ENCODE data around the gene SLF2.

The SLF2 gene

GRCh38 chr10:100866575-100867098, 46.1 kb upstream of the SLF2 start:
- no peak for DNase-seq (ENCODE audit: extremely low read depth, low read depth)
- no peak overlapping the region for H3K4me3 ChIP-seq (replicated peaks; ENCODE audit: low read depth, low read length)
- TF ChIP-seq CTCF (IDR thresholded peaks at IDR 0.05; ENCODE audit: low read depth, low read length, missing control alignments), result no peak

GRCh38 chr10:100867261-100867963, 45.4 kb upstream of the SLF2 start:
- no peak for DNase-seq (ENCODE audit: extremely low read depth, low read depth)
- no peak overlapping the region for H3K4me3 ChIP-seq (replicated peaks; ENCODE audit: low read depth, low read length)
- no peak for TF ChIP-seq CTCF (IDR thresholded peaks at IDR 0.05; ENCODE audit: low read depth, low read length, missing control alignments)

GRCh38 chr10:100868382-100868781, 44.4 kb upstream of the SLF2 start:
- DNase-seq (ENCODE audit: extremely low read depth, low read depth), result no peak
- TF ChIP-seq CTCF (IDR thresholded peaks at IDR 0.05; ENCODE audit: low read depth, low read length, missing control alignments), result no peak
- no peak overlapping the region for H3K4me3 ChIP-seq (replicated peaks; ENCODE audit: low read depth, low read length)

- no peak overlapping the region for H3K4me3 ChIP-seq (replicated peaks; ENCODE audit: low read depth, low read length)
- no peak for DNase-seq (ENCODE audit: extremely low read depth, low read depth)
- no peak for TF ChIP-seq CTCF (IDR thresholded peaks at IDR 0.05; ENCODE audit: low read depth, low read length, missing control alignments)
These were observed 43.4 kb upstream of the SLF2 start for GRCh38 chr10:100869399-100869798.

- no peak overlapping the region for H3K4me3 ChIP-seq (replicated peaks; ENCODE audit: low read depth, low read length)
- DNase-seq (ENCODE audit: extremely low read depth, low read depth), result no peak
- peak; percentile 61 for TF ChIP-seq CTCF (IDR thresholded peaks at IDR 0.05; ENCODE audit: low read depth, low read length, missing control alignments)
These were observed 40.5 kb upstream of the SLF2 start for GRCh38 chr10:100872034-100872791.

- no peak overlapping the region for H3K4me3 ChIP-seq (replicated peaks; ENCODE audit: low read depth, low read length)
- no peak for DNase-seq (ENCODE audit: extremely low read depth, low read depth)
- no peak for TF ChIP-seq CTCF (IDR thresholded peaks at IDR 0.05; ENCODE audit: low read depth, low read length, missing control alignments)
These were observed 39.5 kb upstream of the SLF2 start for GRCh38 chr10:100873146-100873826.
